Neuronal stem cell (in vitro differentiated cells): Measurements from ENCODE around the gene ZFAND3.
A peak's percentile ranks its signal among the peaks of the same experiment; 100 is the strongest.

Experiments used
- DNase-seq: peaks from one replicate; pipeline ENCODE4 v3.0.0-alpha.2; 2013; ENCODE audit warnings: low spot score
- H2AFZ ChIP-seq: one replicate; pipeline ENCODE4 v1.6.1; 2013; ENCODE audit warnings: mild to moderate bottlenecking, low read length, inconsistent platforms
- H2AK5ac ChIP-seq: 2 replicates; pipeline ENCODE4 v1.6.1; 2013; ENCODE audit warnings: low read depth, mild to moderate bottlenecking, inconsistent platforms, low read length, moderate library complexity, mixed read lengths
- H2BK120ac ChIP-seq: 2 replicates; pipeline ENCODE4 v1.6.1; 2013; ENCODE audit warnings: low read depth, mild to moderate bottlenecking, inconsistent platforms, low read length, moderate library complexity, mixed read lengths
- H2BK12ac ChIP-seq: one replicate; pipeline ENCODE4 v1.6.1; 2013; ENCODE audit warnings: low read length, inconsistent platforms
- H2BK15ac ChIP-seq: 2 replicates; pipeline ENCODE4 v1.6.1; 2013; ENCODE audit warnings: mild to moderate bottlenecking, low read length, inconsistent platforms, mixed read lengths
- H2BK5ac ChIP-seq: one replicate; pipeline ENCODE4 v1.6.1; 2013; ENCODE audit warnings: inconsistent platforms, mild to moderate bottlenecking, low read length, moderate library complexity
- H3K14ac ChIP-seq: one replicate; pipeline ENCODE4 v1.6.1; 2013; ENCODE audit warnings: low read length, inconsistent platforms
- H3K18ac ChIP-seq: 2 replicates; pipeline ENCODE4 v1.6.1; 2013; ENCODE audit warnings: low read length, inconsistent platforms
- H3K23ac ChIP-seq: 2 replicates; pipeline ENCODE4 v1.6.1; 2013; ENCODE audit warnings: low read depth, mild to moderate bottlenecking, mixed read lengths, low read length, inconsistent platforms; ENCODE audit not compliant: poor library complexity
- H3K27ac ChIP-seq: replicated peaks from 3 replicates; pipeline ENCODE4 v1.5.1; 2013; ENCODE audit warnings: low read length, inconsistent platforms
- H3K27me3 ChIP-seq, 3 experiments: 2 replicates each; pipeline ENCODE4 v1.6.1; 2013; ENCODE audit warnings: low read length in 3 of 3, mild to moderate bottlenecking in 2 of 3, inconsistent platforms in 1 of 3, low read depth in 1 of 3, mixed read lengths in 1 of 3, moderate library complexity in 1 of 3; ENCODE audit not compliant: control insufficient read depth in 3 of 3, insufficient read depth in 3 of 3
- H3K36me3 ChIP-seq, 2 donors: replicated peaks in 1 of 2; 2 replicates each; pipeline ENCODE4 v1.6.1; 2013; ENCODE audit warnings: low read length in 2 of 2; ENCODE audit not compliant: control insufficient read depth in 2 of 2, insufficient read depth in 2 of 2
- H3K4ac ChIP-seq: 2 replicates; pipeline ENCODE4 v1.6.1; 2013; ENCODE audit warnings: inconsistent platforms, mild to moderate bottlenecking, low read length, moderate library complexity
- H3K4me1 ChIP-seq, 2 donors: 1 replicate in 1 of 2; 2 replicates in 1 of 2; pipeline ENCODE4 v1.6.1; 2013; ENCODE audit warnings: low read length in 2 of 2, low read depth in 1 of 2; ENCODE audit not compliant: control insufficient read depth in 2 of 2, insufficient read depth in 1 of 2
- H3K4me2 ChIP-seq: one replicate; pipeline ENCODE4 v1.6.1; 2013; ENCODE audit warnings: mild to moderate bottlenecking, low read length, inconsistent platforms; ENCODE audit not compliant: insufficient read depth, poor library complexity, severe bottlenecking
- H3K4me3 ChIP-seq, 2 donors: 2 replicates each; pipeline ENCODE4 v1.5.1; 2013; ENCODE audit warnings: low read length in 2 of 2, mild to moderate bottlenecking in 2 of 2, inconsistent platforms in 1 of 2, moderate library complexity in 1 of 2
- H3K79me1 ChIP-seq: one replicate; pipeline ENCODE4 v1.6.1; 2013; ENCODE audit warnings: low read depth, mild to moderate bottlenecking, inconsistent platforms, low read length, moderate library complexity
- H3K9ac ChIP-seq: one replicate; pipeline ENCODE4 v1.6.1; 2013; ENCODE audit warnings: mild to moderate bottlenecking, low read depth, low read length, inconsistent platforms; ENCODE audit not compliant: poor library complexity
- H3K9me3 ChIP-seq, 2 donors: replicated peaks in 1 of 2; 2 replicates each; pipeline versions ENCODE3 to v1.6.1; 2013; ENCODE audit warnings: low read length in 2 of 2, mild to moderate bottlenecking in 2 of 2, inconsistent platforms in 1 of 2, low read depth in 1 of 2, mixed read lengths in 1 of 2, moderate library complexity in 1 of 2; ENCODE audit not compliant: control insufficient read depth in 2 of 2, insufficient read depth in 1 of 2
- H4K8ac ChIP-seq: one replicate; pipeline ENCODE4 v1.6.1; 2013; ENCODE audit warnings: low read depth, mild to moderate bottlenecking, inconsistent platforms, low read length, moderate library complexity
- H4K91ac ChIP-seq: one replicate; pipeline ENCODE4 v1.6.1; 2013; ENCODE audit warnings: low read length, low read depth, mild to moderate bottlenecking, inconsistent platforms; ENCODE audit not compliant: poor library complexity
- WGBS, 2 donors: extraction: QIAGEN DNeasy Blood & Tissue Kit; methylation state at CpG; one replicate each; pipeline ENCODE4 v1.1.7; 2013; ENCODE audit warnings: missing lambda C conversion rate in 2 of 2, mixed read lengths in 1 of 2; ENCODE audit not compliant: insufficient read length in 2 of 2, insufficient replicate concordance in 1 of 2; ENCODE audit errors: extremely low coverage in 2 of 2; 5-methylcytosine and 5-hydroxymethylcytosine counted together

Gene ZFAND3

DNA sequence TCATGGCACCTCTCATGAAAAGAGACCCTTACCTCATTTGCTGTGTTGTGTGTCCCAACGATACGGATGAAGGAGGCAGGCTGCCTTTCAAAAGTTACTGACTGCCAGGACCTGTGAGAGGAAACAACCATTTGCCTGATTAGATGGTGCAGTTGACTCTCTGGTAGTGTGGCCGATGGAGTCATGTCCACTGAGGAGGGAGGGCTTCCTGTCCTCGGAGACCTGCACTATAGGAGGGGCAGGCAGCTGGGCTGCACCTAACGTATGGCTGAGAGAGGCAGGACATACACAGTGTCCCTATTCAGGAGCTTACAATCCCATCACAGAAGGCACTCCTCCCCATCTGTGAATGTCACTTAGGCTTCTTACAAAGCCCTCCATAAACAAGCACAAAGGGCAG, 373.0 kb downstream of the ZFAND3 start:
- Histone ChIP-seq H3K14ac (no peak overlapping the region), H3K4me1 (peaks cover 32 to 35% of the 10 kb centered on the region in 2 donors), H3K4me2 (no peak overlapping the region), H2AK5ac (no peak overlapping the region), H4K91ac (no peak overlapping the region), H3K27ac (no peak overlapping the region), H4K8ac (no peak overlapping the region), H3K36me3 (no peaks in the 10 kb centered on the region), H3K23ac (no peak overlapping the region), H3K9ac (no peak overlapping the region), H2BK12ac (no peak overlapping the region), H2AFZ (no peak overlapping the region), H2BK120ac (no peak overlapping the region), H3K18ac (no peak overlapping the region), H3K27me3 (no peaks in the 10 kb centered on the region), H2BK15ac (no peak overlapping the region), H3K4me3 (no peak overlapping the region), H3K79me1 (no peaks in the 10 kb centered on the region), H3K4ac (no peak overlapping the region), H2BK5ac (no peak overlapping the region), H3K9me3 (no peaks in the 10 kb centered on the region)
- DNase-seq = no peak
- WGBS, 2 donors = no CpG with 5 or more reads among the region's 5 CpGs

DNA sequence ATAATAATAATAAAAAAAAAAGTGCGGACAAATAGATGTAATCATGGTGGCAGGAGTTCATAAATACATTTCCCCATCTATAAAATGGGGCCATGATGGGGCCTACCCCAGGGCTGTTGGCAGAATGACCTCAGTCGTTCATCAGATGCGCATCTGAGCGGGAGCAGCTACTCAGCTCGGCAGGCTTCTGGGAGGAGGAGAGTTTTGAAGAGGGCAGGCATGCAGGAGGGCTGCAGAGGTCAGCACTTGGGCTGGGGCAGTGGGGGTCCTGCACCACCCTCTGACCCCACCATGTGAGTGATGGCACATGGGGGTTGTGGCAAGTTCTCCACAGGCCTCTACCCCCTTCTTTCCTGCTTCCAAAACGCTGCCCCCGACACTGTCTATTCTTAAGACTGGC, 373.5 kb downstream of the ZFAND3 start:
- Histone ChIP-seq H3K4me3 (no peak overlapping the region), H2BK120ac (no peak overlapping the region), H2BK12ac (no peak overlapping the region), H2BK15ac (no peak overlapping the region), H3K36me3 (no peaks in the 10 kb centered on the region), H3K27ac (no peak overlapping the region), H4K8ac (no peak overlapping the region), H3K14ac (no peak overlapping the region), H3K4ac (no peak overlapping the region), H3K18ac (no peak overlapping the region), H3K4me1 (peaks cover 27 to 31% of the 10 kb centered on the region in 2 donors), H2BK5ac (no peak overlapping the region), H3K79me1 (no peaks in the 10 kb centered on the region), H3K9ac (no peak overlapping the region), H2AFZ (no peak overlapping the region), H4K91ac (no peak overlapping the region), H3K23ac (no peak overlapping the region), H3K9me3 (no peaks in the 10 kb centered on the region), H2AK5ac (peak overlapping the region; percentile 44), H3K27me3 (no peaks in the 10 kb centered on the region), H3K4me2 (no peak overlapping the region)
- DNase-seq = no peak
- no CpG with 5 or more reads among the region's 7 CpGs for WGBS, 2 donors

DNA sequence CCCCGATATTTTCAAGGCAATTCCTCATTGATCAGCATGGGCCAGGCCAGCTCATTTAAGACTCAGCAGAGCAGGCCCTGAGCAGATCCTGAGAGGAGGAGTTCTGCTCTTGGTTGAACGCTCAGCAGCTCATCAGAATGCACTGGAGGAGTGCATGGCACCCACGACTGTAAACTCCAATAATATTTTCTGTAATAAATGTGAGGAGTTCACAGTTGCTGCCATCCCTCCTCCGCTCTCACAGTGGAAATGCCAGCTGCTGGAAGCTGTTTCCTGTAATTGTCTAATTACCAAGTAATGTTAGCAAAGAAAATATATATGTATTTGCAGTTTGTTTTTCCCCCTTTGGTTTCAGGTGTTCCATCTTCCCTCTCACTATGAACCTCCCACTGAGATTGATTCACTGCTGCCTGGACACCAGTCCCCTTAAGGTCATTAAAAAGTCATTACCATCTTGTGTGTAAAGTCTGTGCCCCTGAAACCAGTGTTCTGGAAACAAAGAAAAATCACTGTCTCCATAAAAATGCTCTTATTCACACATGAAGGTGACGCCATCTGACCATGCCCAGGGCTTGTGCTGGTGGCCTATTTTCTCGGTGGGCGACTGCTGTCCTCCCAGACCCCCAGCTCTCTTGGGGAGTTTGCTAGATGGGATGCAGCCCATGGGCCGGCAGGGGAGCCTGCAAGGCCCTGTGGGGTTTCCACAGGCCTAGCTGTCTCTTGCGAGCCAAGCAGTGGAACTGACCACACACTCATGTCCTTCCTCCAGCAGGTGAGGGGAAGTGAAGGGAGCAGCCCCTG, 374.2 kb downstream of the ZFAND3 start:
- H3K79me1 ChIP-seq = no peaks in the 10 kb centered on the region
- no peak overlapping the region for H2BK120ac ChIP-seq
- H3K14ac ChIP-seq = no peak overlapping the region
- no peak overlapping the region for H3K27ac ChIP-seq
- no peak overlapping the region for H2BK15ac ChIP-seq
- H3K9ac ChIP-seq = no peak overlapping the region
- DNase-seq = no peak
- H3K4me3 ChIP-seq = no peak overlapping the region
- H2AK5ac ChIP-seq = peak overlapping the region; percentile 44
- H3K4me2 ChIP-seq = no peak overlapping the region
- no CpG with 5 or more reads among the region's 9 CpGs for WGBS, 2 donors
- H3K36me3 ChIP-seq = no peaks in the 10 kb centered on the region
- no peaks in the 10 kb centered on the region for H3K27me3 ChIP-seq
- H4K8ac ChIP-seq = no peak overlapping the region
- no peak overlapping the region for H3K4ac ChIP-seq
- H3K18ac ChIP-seq = no peak overlapping the region
- no peak overlapping the region for H4K91ac ChIP-seq
- peaks cover 21 to 30% of the 10 kb centered on the region in 2 donors for H3K4me1 ChIP-seq
- no peak overlapping the region for H3K23ac ChIP-seq
- H2AFZ ChIP-seq = no peak overlapping the region
- no peak overlapping the region for H2BK5ac ChIP-seq
- no peak overlapping the region for H2BK12ac ChIP-seq
- H3K9me3 ChIP-seq = no peaks in the 10 kb centered on the region

DNA sequence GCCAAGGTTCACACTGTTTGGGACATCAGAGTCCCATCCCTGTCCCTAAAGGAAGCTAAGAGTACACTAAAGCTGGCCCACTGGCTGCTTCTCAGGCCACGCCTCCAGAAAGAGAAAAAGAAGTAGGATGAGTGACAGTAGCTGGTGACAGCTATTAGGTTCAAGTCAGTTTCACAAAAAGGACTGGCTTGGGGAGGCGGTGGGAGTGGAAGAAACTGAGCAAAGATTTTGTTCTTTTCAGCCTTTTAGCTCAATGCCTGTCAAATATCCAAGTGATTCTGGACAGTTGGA, 374.7 kb downstream of the ZFAND3 start:
- Histone ChIP-seq H3K27ac (no peak overlapping the region), H4K91ac (no peak overlapping the region), H3K9me3 (no peaks in the 10 kb centered on the region), H3K27me3 (no peaks in the 10 kb centered on the region), H2BK5ac (no peak overlapping the region), H3K4me3 (no peak overlapping the region), H3K79me1 (no peaks in the 10 kb centered on the region), H3K9ac (no peak overlapping the region), H4K8ac (no peak overlapping the region), H2BK120ac (no peak overlapping the region), H3K4ac (no peak overlapping the region), H3K14ac (peak overlapping the region; percentile 27), H3K23ac (no peak overlapping the region), H3K18ac (no peak overlapping the region), H3K4me2 (no peak overlapping the region), H2BK12ac (no peak overlapping the region), H2AFZ (no peak overlapping the region), H2AK5ac (no peak overlapping the region), H3K36me3 (no peaks in the 10 kb centered on the region), H3K4me1 (peaks cover 16 to 30% of the 10 kb centered on the region in 2 donors), H2BK15ac (no peak overlapping the region)
- DNase-seq = no peak
- no CpG with 5 or more reads among the region's 2 CpGs for WGBS, 2 donors
